ENCODE measurements around the gene GRAMD1A.

DNA sequence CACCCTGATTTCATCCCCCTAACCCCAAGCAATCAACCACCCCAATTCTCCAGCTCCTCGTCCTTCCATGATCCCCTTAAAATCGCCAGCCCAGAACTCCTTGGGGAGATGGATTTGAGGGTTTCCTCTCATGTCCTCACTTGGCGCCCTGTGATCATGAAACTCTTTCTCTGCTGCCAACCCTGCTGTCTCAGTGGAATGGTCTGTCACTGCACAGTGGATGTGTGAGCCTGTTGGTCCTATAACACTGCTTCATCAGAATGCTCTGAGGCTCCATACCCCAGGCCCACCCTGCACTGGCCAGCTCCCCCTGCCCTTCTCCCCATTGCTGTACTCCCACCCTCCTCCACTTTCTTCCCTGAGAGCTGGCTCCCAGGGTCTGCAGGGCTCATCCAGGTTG, 23.5 kb upstream of the GRAMD1A start:
- no peak for TF ChIP-seq POLR2A (IDR thresholded peaks at IDR 0.05)
- TF ChIP-seq, protein P1, sequence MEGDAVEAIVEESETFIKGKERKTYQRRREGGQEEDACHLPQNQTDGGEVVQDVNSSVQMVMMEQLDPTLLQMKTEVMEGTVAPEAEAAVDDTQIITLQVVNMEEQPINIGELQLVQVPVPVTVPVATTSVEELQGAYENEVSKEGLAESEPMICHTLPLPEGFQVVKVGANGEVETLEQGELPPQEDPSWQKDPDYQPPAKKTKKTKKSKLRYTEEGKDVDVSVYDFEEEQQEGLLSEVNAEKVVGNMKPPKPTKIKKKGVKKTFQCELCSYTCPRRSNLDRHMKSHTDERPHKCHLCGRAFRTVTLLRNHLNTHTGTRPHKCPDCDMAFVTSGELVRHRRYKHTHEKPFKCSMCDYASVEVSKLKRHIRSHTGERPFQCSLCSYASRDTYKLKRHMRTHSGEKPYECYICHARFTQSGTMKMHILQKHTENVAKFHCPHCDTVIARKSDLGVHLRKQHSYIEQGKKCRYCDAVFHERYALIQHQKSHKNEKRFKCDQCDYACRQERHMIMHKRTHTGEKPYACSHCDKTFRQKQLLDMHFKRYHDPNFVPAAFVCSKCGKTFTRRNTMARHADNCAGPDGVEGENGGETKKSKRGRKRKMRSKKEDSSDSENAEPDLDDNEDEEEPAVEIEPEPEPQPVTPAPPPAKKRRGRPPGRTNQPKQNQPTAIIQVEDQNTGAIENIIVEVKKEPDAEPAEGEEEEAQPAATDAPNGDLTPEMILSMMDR (IDR thresholded peaks at IDR 0.05) = no peak

All from right lobe of liver (tissue), 4 donors.